ENCODE measurements around the gene AP4E1.

DNA sequence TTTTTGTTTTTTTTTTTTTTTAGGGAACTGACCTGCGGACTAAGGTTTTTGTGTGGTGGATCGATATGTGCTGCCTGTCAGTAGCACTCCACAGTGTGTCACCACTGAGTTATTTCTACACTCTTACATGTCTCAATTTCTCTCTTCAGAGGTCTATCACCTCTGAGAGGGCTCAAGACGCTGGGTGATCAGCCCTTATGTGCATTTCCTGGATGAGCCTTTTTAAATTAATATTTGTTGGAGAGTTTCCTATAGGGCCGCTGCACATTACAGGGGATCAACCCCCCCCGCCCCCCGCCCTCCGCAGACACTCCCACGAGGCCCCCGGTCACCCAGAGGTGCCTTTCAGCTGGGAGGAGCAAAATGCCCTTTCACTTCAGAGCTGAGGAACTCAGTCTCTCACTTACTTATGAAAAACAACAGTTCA lies 34.5 kb upstream of the AP4E1 start:
- TF ChIP-seq POLR2A (IDR thresholded peaks at IDR 0.05; ENCODE audit: low read length) (no peak), GATA1 (IDR thresholded peaks at IDR 0.05; ENCODE audit: low read depth, low read length) (no peak)
